DOHH2 (cell line): ENCODE measurements around the gene ZRSR2.

Experiments used
- H3F3A ChIP-seq: fragments of 200-600 bp; sonication (generic), shearing (Covaris generic); 2 replicates; pipeline ENCODE4 v1.6.0; 2016; ENCODE audit warnings: antibody characterized with exemption, mild to moderate bottlenecking; ENCODE audit not compliant: control insufficient read depth, insufficient read depth
- H3K27ac ChIP-seq: fragments of 200-600 bp; sonication (generic); 2 replicates; pipeline ENCODE4 v1.5.1; 2014; ENCODE audit warnings: low read depth, mild to moderate bottlenecking, low read length, moderate library complexity
- H3K27me3 ChIP-seq: fragments of 200-600 bp; sonication (generic); 2 replicates; pipeline ENCODE4 v1.6.1; 2014; ENCODE audit warnings: mild to moderate bottlenecking, low read length, mixed read lengths; ENCODE audit not compliant: control insufficient read depth
- H3K36me3 ChIP-seq: fragments of 200-600 bp; sonication (generic); 2 replicates; pipeline ENCODE4 v1.6.1; 2014; ENCODE audit warnings: mild to moderate bottlenecking, low read length, moderate library complexity, mixed read lengths; ENCODE audit not compliant: control insufficient read depth
- H3K4me1 ChIP-seq: fragments of 200-600 bp; sonication (generic); 2 replicates; pipeline ENCODE4 v1.6.1; 2014; ENCODE audit warnings: mild to moderate bottlenecking, low read length, mixed read lengths; ENCODE audit not compliant: control insufficient read depth
- H3K4me2 ChIP-seq: fragments of 200-600 bp; sonication (generic); 2 replicates; pipeline ENCODE4 v1.6.0; 2014; ENCODE audit warnings: mild to moderate bottlenecking, low read length, moderate library complexity
- H3K4me3 ChIP-seq: fragments of 200-600 bp; sonication (generic); 2 replicates; pipeline ENCODE4 v1.5.1; 2014; ENCODE audit warnings: mild to moderate bottlenecking, low read length, mixed read lengths
- H3K79me2 ChIP-seq: fragments of 200-600 bp; sonication (generic); 2 replicates; pipeline ENCODE4 v1.6.1; 2014; ENCODE audit warnings: mild to moderate bottlenecking, low read length, mixed read lengths; ENCODE audit not compliant: control insufficient read depth
- H3K9me2 ChIP-seq: fragments of 200-600 bp; sonication (generic); replicated peaks from 2 replicates; pipeline ENCODE4 v1.6.1; 2014; ENCODE audit warnings: mild to moderate bottlenecking, low read length, mixed read lengths; ENCODE audit not compliant: control insufficient read depth
- H3K9me3 ChIP-seq: fragments of 200-600 bp; sonication (generic); 2 replicates; pipeline ENCODE4 v1.6.1; 2014; ENCODE audit warnings: antibody characterized with exemption, low read length, mixed read lengths; ENCODE audit not compliant: control insufficient read depth, insufficient read depth
- H4K20me1 ChIP-seq: fragments of 200-600 bp; sonication (generic); 2 replicates; pipeline ENCODE4 v1.6.0; 2014; ENCODE audit warnings: low read depth, mild to moderate bottlenecking, antibody characterized with exemption, low read length, moderate library complexity; ENCODE audit not compliant: control insufficient read depth, insufficient read depth
- CTCF ChIP-seq: fragments of 200-600 bp; sonication (generic); IDR thresholded peaks from one replicate; pipeline ENCODE4 v1.5.1; 2014; ENCODE audit warnings: antibody characterized with exemption, mild to moderate bottlenecking, low read depth, low read length; ENCODE audit not compliant: poor library complexity, severe bottlenecking
- EZH2phosphoT487 ChIP-seq: fragments of 200-600 bp; sonication (generic); IDR thresholded peaks from 2 replicates; pipeline ENCODE4 v1.6.1; 2017; ENCODE audit warnings: borderline replicate concordance, mild to moderate bottlenecking, antibody characterized with exemption, low read length, moderate library complexity, mixed read lengths

Gene ZRSR2

DNA sequence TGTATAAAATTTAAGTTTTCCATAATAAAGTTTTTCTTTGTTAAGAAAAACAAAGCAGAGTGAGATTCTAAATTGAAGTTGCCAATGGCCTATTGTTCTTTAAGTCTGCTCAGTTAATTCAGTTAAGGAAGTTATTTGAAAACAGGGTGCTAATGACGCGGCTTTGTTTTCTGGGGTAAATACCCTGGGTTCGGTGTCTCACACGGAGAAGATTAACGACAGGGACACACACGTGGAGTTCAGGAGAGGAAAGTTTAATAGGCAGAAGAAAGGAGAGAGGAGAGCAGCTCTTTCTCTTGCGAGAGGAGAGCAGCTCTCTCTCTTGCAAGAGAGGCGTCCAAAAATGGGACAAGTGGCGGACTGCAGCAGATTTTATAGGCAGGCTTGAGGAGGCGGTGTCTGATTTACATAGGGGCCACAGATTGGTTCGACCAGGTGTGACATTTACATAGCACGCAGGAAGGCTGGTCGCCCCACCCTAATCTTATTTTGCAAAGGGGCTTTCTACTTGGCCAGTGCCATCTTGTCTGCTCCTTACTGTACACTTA is 42.6 kb upstream of the ZRSR2 start:
- H3F3A ChIP-seq = no peaks in the 10 kb centered on the region
- no peak overlapping the region for H3K4me2 ChIP-seq
- no peak overlapping the region for H3K27ac ChIP-seq
- no peaks in the 10 kb centered on the region for H3K36me3 ChIP-seq
- no peaks in the 10 kb centered on the region for H4K20me1 ChIP-seq
- TF ChIP-seq CTCF = no peak
- TF ChIP-seq EZH2phosphoT487 = no peak
- no peaks in the 10 kb centered on the region for H3K9me2 ChIP-seq
- H3K4me3 ChIP-seq = no peak overlapping the region
- H3K79me2 ChIP-seq = no peaks in the 10 kb centered on the region
- H3K27me3 ChIP-seq = no peaks in the 10 kb centered on the region
- no peaks in the 10 kb centered on the region for H3K4me1 ChIP-seq
- H3K9me3 ChIP-seq = no peaks in the 10 kb centered on the region

DNA sequence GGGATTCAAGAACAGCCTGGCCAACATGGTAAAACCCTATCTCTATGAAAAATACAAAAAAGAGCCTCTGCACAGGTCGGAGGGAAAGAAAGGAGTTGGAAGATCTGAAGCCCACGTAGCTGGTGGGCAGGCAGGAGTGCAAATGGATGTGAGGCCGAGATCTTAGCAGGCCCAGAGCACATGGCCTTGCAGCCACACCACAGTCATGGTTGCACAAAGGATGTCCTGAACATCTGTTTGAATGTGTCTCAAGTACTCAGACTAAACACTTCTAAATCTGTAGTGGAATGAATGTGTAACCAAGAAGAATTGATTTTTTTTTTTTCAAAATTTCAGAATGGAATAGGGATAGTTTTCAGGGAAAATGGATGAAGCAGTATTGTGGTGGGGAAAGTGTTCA is 41.4 kb upstream of the ZRSR2 start:
- no peaks in the 10 kb centered on the region for H3K9me2 ChIP-seq
- H3F3A ChIP-seq = no peaks in the 10 kb centered on the region
- no peaks in the 10 kb centered on the region for H3K36me3 ChIP-seq
- no peak overlapping the region for H3K27ac ChIP-seq
- H3K9me3 ChIP-seq = no peaks in the 10 kb centered on the region
- H3K4me3 ChIP-seq = no peak overlapping the region
- H3K4me1 ChIP-seq = no peaks in the 10 kb centered on the region
- H3K79me2 ChIP-seq = no peaks in the 10 kb centered on the region
- H4K20me1 ChIP-seq = no peaks in the 10 kb centered on the region
- no peak overlapping the region for H3K4me2 ChIP-seq
- H3K27me3 ChIP-seq = no peaks in the 10 kb centered on the region
- no peak for TF ChIP-seq CTCF

DNA sequence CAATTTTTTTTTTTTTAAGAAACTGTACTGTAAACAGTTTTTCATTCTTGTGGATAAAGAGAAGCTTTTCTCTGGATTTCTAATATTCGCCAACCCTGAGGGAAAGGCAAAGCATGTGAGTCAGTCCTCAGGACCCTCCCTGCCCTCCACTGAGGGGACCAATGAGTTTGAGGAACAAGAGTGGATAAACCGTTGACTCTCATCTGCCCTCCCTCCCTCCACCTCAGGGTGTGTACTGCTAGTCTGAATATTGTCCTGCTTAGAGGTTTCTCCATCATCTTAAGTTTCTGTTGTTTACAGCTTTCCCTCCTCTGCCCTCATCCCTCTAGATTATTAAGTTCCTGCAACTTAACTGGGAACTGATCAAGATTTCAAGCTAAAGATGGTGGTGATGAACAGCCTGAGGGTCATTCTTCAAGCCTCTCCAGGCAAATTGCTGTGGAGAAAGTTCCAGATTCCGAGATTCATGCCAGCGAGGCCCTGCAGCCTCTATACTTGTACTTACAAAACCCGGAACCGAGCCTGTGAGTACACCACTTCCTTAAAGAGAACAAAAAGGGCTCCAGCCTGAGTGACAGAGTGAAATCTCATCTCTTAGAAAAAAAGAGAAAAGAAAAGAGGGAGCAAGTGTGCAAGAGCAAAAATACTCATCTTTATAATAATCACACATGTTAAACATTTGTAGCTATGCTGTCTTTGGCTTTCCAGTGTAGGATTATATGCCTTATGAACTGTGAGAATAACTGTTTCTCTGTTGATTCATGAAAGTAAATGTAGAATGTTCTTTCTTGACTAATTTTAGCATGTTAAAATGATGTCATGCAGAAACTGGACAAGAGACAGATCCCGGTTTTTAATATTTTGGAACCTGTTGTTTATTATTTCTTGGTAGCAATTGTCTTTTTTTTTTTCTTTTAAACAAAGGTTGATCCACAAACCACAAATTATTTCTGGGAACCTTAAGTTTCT is 40.4 kb upstream of the ZRSR2 start:
- Histone ChIP-seq H3K4me1 (no peaks in the 10 kb centered on the region), H3K4me2 (no peak overlapping the region), H3K79me2 (no peaks in the 10 kb centered on the region), H3F3A (no peaks in the 10 kb centered on the region), H3K27ac (no peak overlapping the region), H4K20me1 (no peaks in the 10 kb centered on the region), H3K9me3 (no peaks in the 10 kb centered on the region), H3K9me2 (no peaks in the 10 kb centered on the region), H3K36me3 (no peaks in the 10 kb centered on the region), H3K4me3 (no peak overlapping the region), H3K27me3 (no peaks in the 10 kb centered on the region)
- TF ChIP-seq EZH2phosphoT487 = no peak
- no peak for TF ChIP-seq CTCF
